Loucy (cell line): ENCODE data around the gene CCDC13.

Experiments used
- EZH2phosphoT487 ChIP-seq: fragments of 200-600 bp; IDR thresholded peaks from 2 replicates; pipeline ENCODE4 v1.6.1; 2018; ENCODE audit warnings: antibody characterized with exemption, mild to moderate bottlenecking, moderate library complexity, borderline replicate concordance
- TF ChIP-seq, protein P1 (sequence below): fragments of 200-600 bp; sonication (generic); conservative IDR thresholded peaks from 2 replicates; pipeline ENCODE4 v1.5.1; 2014; ENCODE audit warnings: mild to moderate bottlenecking, antibody characterized with exemption, low read length

DNA sequence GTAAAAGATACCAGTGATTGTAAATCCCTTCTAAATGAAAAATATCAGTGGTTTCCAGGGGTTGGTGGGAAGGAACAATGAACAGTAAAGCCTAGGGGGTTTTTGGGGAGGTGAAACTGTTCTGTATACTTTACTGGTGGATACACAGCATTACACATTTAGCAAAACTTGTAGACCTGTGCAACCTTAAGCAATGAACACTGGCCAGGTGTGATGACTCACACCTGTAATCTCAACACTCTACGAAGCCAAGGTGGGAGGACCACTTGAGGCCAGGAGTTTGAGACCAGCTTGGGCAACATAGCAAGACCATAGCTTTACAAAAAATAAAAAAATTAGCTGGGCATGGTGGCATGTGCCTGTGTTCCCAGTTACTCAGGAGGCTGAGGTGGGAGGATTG lies 1.8 kb downstream of the CCDC13 start:
- TF ChIP-seq, protein P1, sequence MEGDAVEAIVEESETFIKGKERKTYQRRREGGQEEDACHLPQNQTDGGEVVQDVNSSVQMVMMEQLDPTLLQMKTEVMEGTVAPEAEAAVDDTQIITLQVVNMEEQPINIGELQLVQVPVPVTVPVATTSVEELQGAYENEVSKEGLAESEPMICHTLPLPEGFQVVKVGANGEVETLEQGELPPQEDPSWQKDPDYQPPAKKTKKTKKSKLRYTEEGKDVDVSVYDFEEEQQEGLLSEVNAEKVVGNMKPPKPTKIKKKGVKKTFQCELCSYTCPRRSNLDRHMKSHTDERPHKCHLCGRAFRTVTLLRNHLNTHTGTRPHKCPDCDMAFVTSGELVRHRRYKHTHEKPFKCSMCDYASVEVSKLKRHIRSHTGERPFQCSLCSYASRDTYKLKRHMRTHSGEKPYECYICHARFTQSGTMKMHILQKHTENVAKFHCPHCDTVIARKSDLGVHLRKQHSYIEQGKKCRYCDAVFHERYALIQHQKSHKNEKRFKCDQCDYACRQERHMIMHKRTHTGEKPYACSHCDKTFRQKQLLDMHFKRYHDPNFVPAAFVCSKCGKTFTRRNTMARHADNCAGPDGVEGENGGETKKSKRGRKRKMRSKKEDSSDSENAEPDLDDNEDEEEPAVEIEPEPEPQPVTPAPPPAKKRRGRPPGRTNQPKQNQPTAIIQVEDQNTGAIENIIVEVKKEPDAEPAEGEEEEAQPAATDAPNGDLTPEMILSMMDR: no peak
- TF ChIP-seq EZH2phosphoT487: no peak
